GM18505 (cell line): ENCODE results near the gene ERGIC3.

ENCODE experiments used
- ATAC-seq: cut with Tn5 transposase; IDR thresholded peaks from one replicate; pipeline ENCODE4 v1.9.1; 2021; ENCODE audit not compliant: unreplicated experiment
- POLR2A ChIP-seq: IDR thresholded peaks from 4 replicates; pipeline ENCODE4 v1.6.1; 2011; ENCODE audit warnings: borderline replicate concordance; ENCODE audit not compliant: insufficient read depth, insufficient read length; ENCODE audit errors: extremely low read depth

The ERGIC3 gene

DNA sequence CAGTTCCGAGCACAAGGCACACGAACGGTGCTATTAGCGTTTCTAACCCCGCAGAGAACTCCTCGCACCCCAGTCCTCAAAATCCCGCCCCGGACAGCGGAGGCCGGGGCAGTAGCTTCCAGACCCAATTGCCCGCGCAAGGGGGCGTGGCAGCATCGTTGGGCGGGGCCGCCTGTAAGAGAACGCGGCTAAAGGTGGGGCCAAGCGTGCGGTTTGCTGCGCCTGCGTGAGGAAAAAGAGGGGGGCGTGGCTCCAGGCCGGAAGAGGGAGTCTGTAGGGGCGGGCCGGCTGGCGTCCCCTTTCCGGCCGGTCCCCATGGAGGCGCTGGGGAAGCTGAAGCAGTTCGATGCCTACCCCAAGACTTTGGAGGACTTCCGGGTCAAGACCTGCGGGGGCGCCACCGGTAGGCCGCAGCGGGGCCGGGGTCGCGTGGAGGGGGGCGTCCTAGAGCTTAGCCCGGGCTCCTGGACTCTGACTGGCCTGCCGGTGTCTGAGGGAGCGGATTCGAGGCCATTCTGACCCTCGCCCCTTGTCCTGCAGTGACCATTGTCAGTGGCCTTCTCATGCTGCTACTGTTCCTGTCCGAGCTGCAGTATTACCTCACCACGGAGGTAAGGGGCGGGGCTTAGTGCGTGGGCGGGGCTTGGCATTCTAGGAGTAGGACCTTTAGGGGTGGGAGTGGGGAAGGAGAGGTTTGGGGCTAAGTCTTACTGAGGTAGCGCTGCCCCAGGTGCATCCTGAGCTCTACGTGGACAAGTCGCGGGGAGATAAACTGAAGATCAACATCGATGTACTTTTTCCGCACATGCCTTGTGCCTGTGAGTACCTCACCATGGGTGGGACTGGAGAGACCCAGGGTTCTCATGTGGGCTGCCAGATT is at the start of gene ERGIC3:
TSS of gene ERGIC3 (plus strand) at position 296 of the 880 bp plus-strand sequence. CDS start at position 316, 20 bp downstream.
- peak; percentile 84 for ATAC-seq
- peak; percentile 79 for TF ChIP-seq POLR2A

DNA sequence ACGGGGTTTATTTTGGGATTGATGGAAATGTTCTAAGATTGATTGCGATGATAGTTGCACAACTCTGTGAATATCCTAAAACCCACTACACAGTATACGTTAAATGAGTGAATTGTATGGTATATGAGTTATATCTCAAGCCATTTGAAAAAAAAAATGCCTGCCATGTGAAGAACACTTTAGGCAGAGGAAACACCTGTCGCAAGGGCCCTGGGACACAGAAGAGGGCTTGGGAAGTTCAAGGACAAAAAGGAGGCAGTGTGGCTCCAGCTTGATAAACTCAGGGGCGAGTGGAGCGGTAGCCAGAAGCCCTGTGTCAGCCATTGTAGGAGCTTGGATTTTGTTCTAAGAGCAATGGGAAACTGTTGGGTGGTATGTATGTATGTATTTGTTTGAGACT is 49.5 kb upstream of the ERGIC3 start:
- no peak for ATAC-seq
- TF ChIP-seq POLR2A, result no peak

DNA sequence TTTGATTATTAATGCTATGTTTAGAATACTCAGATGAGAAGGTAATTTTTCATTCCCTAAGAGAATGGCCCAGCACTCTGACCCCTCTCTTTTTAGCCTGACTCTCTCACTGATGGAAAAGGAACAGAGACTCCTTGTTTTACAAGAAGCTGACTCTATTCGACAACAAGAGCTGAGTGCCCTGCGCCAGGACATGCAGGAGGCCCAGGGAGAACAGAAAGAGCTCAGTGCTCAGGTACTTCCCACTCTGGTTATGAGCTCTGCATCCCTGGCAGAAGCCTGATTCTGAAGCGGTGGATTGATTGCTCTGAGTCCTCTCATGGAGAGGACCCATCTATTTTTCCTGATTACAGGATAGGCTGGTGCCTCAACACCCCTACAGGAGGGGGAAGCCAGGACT is 45.4 kb upstream of the ERGIC3 start:
- ATAC-seq, result no peak
- TF ChIP-seq POLR2A, result no peak

DNA sequence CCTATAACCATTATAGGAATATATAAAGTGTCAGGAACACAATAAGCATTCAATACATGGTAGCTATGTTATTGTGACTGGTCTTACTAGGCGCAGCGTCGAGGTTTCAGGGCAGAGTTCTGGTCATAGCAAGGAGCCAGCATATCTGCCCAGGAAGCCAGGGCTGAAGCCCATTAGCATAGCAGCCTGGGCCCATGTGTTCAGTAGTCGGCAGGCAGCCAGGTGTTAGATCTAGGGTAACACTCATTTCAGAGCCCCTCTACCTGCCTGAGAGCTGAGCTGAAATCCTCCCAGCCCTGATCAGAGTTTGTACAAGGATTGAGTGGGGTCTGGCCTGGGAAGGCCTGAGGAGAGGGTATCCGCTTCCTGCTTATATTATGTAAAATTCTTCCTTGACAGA is 44.6 kb upstream of the ERGIC3 start:
- no peak for ATAC-seq
- TF ChIP-seq POLR2A, result no peak

DNA sequence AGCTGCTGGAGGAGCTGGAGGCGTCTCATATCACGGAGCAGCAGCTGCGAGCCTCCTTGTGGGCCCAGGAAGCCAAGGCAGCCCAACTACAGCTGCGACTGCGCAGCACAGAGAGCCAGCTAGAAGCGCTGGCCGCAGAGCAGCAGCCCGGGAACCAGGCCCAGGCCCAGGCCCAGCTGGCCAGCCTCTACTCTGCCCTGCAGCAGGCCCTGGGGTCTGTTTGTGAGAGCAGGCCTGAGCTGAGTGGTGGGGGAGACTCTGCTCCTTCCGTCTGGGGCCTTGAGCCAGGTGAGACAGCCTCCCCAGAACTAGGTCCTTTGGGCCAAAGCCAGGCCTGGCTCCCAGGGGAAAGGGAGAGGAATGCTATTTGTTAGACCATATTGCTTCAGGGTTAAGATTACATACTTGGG is 44.1 kb upstream of the ERGIC3 start:
- TF ChIP-seq POLR2A, result no peak
- no peak for ATAC-seq

DNA sequence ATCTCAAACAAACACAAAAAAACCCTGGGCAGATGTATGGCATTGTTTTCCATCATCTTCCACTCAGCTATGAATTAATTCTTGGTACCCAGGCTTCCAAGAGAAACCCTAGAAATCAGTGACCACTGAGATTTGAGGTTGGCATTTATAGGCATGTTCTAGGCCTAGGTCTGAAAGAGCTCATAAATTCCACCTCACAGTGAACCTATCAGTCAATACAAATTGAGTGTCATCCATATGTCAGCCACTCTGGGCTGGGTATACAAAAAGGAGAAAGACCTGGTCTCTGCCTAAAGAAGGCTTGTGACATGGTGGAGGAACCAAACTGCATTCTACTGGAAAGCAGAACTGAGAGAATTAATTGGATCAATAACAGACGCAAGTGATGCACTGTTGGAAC is 42.6 kb upstream of the ERGIC3 start:
- no peak for ATAC-seq

DNA sequence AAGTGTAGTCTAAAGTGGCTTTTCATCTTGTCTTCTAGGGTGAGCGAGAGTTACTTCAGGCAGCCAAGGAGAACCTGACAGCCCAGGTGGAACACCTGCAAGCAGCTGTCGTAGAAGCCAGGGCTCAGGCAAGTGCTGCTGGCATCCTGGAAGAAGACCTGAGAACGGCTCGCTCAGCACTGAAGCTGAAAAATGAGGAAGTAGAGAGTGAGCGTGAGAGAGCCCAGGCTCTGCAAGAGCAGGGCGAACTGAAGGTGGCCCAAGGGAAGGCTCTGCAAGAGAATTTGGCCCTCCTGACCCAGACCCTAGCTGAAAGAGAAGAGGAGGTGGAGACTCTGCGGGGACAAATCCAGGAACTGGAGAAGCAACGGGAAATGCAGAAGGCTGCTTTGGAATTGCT is 39.5 kb upstream of the ERGIC3 start:
- peak; percentile 55 for ATAC-seq
- TF ChIP-seq POLR2A, result no peak

More for the DNA sequence above, 42.6 kb upstream of the ERGIC3 start:
- no peak for TF ChIP-seq POLR2A

DNA sequence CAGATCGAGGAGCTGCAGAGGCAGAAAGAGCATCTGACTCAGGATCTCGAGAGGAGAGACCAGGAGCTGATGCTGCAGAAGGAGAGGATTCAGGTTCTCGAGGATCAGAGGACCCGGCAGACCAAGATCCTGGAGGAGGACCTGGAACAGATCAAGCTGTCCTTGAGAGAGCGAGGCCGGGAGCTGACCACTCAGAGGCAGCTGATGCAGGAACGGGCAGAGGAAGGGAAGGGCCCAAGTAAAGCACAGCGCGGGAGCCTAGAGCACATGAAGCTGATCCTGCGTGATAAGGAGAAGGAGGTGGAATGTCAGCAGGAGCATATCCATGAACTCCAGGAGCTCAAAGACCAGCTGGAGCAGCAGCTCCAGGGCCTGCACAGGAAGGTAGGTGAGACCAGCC is 38.6 kb upstream of the ERGIC3 start:
- no peak for TF ChIP-seq POLR2A
- no peak for ATAC-seq

DNA sequence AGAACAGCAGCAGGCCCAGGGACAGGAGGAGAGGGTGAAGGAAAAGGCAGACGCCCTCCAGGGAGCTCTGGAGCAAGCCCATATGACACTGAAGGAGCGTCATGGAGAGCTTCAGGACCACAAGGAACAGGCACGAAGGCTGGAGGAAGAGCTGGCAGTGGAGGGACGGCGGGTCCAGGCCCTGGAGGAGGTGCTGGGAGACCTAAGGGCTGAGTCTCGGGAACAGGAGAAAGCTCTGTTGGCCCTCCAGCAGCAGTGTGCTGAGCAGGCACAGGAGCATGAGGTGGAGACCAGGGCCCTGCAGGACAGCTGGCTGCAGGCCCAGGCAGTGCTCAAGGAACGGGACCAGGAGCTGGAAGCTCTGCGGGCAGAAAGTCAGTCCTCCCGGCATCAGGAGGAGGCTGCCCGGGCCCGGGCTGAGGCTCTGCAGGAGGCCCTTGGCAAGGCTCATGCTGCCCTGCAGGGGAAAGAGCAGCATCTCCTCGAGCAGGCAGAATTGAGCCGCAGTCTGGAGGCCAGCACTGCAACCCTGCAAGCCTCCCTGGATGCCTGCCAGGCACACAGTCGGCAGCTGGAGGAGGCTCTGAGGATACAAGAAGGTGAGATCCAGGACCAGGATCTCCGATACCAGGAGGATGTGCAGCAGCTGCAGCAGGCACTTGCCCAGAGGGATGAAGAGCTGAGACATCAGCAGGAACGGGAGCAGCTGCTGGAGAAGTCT is 37.9 kb upstream of the ERGIC3 start:
- no peak for ATAC-seq
- TF ChIP-seq POLR2A, result no peak

DNA sequence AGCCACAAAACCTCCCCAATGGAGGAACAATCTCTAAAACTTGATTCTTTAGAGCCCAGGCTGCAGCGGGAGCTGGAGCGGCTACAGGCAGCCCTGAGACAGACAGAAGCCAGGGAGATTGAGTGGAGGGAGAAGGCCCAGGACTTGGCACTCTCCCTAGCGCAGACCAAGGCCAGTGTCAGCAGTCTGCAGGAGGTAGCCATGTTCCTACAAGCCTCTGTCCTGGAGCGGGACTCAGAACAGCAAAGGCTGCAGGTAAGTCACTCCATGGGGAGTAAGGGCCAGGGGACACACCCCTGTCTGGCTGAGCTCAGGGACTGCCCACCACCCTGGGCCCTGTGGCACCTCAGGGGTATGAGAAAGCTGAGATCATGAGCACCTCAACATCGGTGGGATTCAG is 37.1 kb upstream of the ERGIC3 start:
- no peak for ATAC-seq
- TF ChIP-seq POLR2A, result no peak

DNA sequence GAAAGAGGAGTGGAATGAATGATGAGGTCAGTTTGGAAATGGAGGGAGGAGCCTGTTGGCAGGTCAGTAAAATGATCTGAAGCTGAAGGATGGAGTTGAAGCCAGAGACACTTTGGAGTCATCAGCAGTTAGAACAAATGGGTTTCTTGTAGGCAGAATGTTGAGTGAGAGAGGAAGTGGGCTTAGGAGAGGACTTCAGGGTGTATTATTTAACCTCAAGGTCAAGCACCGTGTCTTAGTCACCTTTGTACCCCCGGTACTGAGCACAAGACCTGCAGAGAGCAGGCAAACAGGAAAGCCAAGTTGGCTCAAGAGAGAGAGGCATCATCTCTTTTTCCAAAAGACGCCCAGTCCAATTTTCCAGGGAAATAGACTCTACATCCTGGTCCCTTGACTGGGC is 35.7 kb upstream of the ERGIC3 start:
- ATAC-seq, result no peak
- TF ChIP-seq POLR2A, result no peak

DNA sequence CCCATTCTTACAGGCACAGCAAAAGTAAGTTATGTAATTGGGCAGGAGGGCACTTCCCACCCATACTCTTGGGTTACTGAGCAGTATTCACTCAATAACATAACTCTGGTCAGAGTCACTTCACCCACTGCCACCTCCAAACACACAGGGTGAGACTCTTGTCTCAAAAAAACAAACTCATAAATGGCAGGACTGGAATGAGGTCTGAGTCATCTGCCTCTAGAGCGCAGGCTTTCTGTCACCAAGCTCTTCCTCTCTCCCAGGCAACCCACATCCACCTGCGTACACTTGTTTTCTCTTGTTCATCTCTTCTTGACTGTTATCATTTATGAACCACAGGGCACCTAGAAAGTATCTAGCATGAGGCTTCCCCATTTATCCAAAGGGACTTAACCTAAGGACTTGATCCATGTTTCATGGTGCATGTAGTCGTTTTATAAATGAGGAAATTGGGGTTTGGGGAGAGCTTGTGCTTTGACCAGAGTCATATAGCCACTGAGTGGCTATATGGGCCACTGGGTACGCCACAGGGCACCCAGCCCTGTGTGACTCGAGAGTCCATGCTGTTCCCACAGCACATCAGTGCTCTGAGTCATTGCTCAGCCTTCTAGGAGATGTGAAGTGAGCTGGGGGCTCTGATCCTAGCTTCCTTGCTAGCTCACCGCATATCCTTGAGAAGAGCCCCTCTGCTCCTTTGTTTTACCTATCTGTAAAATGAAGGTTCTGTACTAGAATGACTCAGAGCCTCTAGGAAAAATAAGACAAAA is 34.8 kb upstream of the ERGIC3 start:
- TF ChIP-seq POLR2A, result no peak
- ATAC-seq, result no peak

DNA sequence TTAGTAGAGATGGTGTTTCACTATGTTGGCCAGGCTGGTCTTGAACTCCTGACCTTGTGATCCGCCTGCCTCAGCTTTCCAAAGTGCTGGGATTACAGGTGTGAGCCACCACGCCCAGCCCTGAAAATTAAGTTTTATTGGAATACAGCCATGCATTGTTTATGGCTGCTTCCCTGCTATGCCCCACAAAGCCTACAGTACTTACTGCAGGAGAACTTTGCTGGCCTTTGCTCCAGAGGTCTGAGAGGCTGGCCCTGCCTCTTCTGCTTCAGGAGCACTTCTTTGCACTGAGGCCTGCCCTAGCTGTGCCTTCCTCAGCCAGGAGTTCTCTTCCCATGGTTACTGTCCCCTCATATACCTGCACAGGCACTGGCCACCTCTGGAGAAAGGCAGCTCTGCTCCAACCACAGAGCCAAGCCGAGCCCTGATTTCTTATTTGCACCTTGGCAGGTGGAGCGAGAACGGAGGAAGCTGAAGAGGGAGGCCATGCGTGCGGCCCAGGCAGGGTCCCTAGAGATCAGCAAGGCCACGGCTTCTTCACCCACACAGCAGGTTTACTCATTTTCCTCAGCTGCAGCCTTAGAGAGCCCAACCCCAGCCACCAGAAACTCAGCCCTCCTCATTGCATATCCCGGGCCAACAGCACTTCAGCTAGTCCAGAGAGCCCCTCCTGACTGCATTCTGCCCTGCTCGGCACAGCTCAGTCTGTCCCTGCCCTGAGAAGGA is 33.2 kb upstream of the ERGIC3 start:
- TF ChIP-seq POLR2A, result no peak
- no peak for ATAC-seq
